ENCODE results near the gene SLC35A4. TPM values are rescaled to one million over a fixed set of nuclear protein-coding genes. Genes with fewer than 3 reads are reported as not detected.
A peak's percentile ranks its signal among the peaks of the same experiment; 100 is the strongest.

Gene SLC35A4
- total RNA-seq, 1 donor from 2014 or later = 20.7 TPM

DNA sequence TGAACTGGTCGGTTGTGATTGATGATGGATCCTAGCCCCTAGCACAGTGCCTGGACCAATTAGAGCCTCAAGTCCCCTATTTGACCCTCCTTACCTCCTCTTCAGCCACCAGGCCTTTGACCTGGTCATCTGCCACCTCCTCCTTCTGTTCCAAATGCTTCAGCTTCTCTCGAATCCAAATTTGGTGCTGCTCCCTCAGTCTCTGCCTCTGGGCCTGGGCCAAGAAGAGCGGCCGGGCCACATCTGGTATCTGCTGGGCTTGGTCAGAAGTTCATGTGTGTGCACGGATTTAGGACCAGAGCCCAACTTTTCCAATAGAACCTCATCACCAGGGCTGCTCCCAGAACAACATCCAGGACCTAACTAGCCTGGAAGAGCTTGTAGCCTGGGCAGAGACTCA, 6.5 kb downstream of the SLC35A4 start:
- no peaks in the 10 kb centered on the region for H4K20me1 ChIP-seq (ENCODE audit: low read depth)
- no peak overlapping the region for H3K27ac ChIP-seq
- no peak for DNase-seq (ENCODE audit: low spot score)
- H2AFZ ChIP-seq (replicated peaks) = no peak overlapping the region
- no peaks in the 10 kb centered on the region for H3F3A ChIP-seq (ENCODE audit: low read depth)
- H3K4me1 ChIP-seq = no peaks in the 10 kb centered on the region
- H3K36me3 ChIP-seq = no peaks in the 10 kb centered on the region
- Mint-ChIP-seq H3K4me1 (peaks cover under 1% of the 10 kb centered on the region), H3K4me3 (no peak overlapping the region), H3K27ac (peak overlapping the region; percentile 87), H3K9me3 (no peaks in the 10 kb centered on the region), H3K27me3 (ENCODE audit: insufficient read depth, low read depth) (peaks cover 6% of the 10 kb centered on the region), H3K36me3 (peaks cover 8% of the 10 kb centered on the region)
- peaks cover 4% of the 10 kb centered on the region for H3K79me2 ChIP-seq (ENCODE audit: low read depth)
- no peaks in the 10 kb centered on the region for H3K27me3 ChIP-seq
- no peaks in the 10 kb centered on the region for H3K9me3 ChIP-seq (ENCODE audit: low read depth)
- no peak overlapping the region for H3K4me2 ChIP-seq
- no peak overlapping the region for H3K9ac ChIP-seq
- no peak overlapping the region for H3K4me3 ChIP-seq
- TF ChIP-seq, protein P1, sequence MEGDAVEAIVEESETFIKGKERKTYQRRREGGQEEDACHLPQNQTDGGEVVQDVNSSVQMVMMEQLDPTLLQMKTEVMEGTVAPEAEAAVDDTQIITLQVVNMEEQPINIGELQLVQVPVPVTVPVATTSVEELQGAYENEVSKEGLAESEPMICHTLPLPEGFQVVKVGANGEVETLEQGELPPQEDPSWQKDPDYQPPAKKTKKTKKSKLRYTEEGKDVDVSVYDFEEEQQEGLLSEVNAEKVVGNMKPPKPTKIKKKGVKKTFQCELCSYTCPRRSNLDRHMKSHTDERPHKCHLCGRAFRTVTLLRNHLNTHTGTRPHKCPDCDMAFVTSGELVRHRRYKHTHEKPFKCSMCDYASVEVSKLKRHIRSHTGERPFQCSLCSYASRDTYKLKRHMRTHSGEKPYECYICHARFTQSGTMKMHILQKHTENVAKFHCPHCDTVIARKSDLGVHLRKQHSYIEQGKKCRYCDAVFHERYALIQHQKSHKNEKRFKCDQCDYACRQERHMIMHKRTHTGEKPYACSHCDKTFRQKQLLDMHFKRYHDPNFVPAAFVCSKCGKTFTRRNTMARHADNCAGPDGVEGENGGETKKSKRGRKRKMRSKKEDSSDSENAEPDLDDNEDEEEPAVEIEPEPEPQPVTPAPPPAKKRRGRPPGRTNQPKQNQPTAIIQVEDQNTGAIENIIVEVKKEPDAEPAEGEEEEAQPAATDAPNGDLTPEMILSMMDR (IDR thresholded peaks at IDR 0.05) = no peak
- TF ChIP-seq EZH2phosphoT487 (IDR thresholded peaks at IDR 0.05) (no peak), EZH2 (IDR thresholded peaks at IDR 0.05) (no peak)

DNA sequence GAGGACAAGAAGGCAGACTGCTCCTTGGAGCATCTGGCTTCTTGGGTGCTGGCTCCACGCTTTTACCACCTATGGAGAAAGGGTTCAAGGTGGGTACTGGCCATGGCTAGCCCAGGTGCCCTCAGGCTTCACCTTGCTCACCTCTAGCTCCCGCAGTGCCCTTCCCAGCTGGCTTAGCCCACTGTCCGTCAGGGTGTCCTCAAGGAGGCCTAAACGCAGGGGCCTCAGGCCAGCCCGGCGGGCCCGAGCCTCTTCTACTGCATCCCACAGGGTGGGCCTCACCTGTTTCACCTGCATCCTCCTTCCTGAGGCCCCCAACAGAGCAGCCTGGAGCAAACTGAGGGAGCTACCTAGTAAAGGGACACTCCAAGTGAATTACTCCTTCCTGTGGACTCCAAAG, 9.1 kb downstream of the SLC35A4 start:
- H3K27ac ChIP-seq = no peak overlapping the region
- no peak for TF ChIP-seq EZH2 (IDR thresholded peaks at IDR 0.05)
- no peak for TF ChIP-seq EZH2phosphoT487 (IDR thresholded peaks at IDR 0.05)
- TF ChIP-seq, protein P1 (IDR thresholded peaks at IDR 0.05) = no peak
- H3K36me3 ChIP-seq = no peaks in the 10 kb centered on the region
- no peak overlapping the region for H3K27ac Mint-ChIP-seq
- peaks cover 4% of the 10 kb centered on the region for H3F3A ChIP-seq (ENCODE audit: low read depth)
- H3K79me2 ChIP-seq (ENCODE audit: low read depth) = no peaks in the 10 kb centered on the region
- H3K4me2 ChIP-seq = no peak overlapping the region
- H4K20me1 ChIP-seq (ENCODE audit: low read depth) = no peaks in the 10 kb centered on the region
- H2AFZ ChIP-seq (replicated peaks) = no peak overlapping the region
- no peak for DNase-seq (ENCODE audit: low spot score)
- no peaks in the 10 kb centered on the region for H3K27me3 ChIP-seq
- H3K9me3 Mint-ChIP-seq = no peaks in the 10 kb centered on the region
- no peak overlapping the region for H3K4me3 Mint-ChIP-seq
- peaks cover 6% of the 10 kb centered on the region for H3K27me3 Mint-ChIP-seq (ENCODE audit: insufficient read depth, low read depth)
- H3K4me3 ChIP-seq = no peak overlapping the region
- H3K36me3 Mint-ChIP-seq = no peaks in the 10 kb centered on the region
- no peaks in the 10 kb centered on the region for H3K4me1 ChIP-seq
- H3K4me1 Mint-ChIP-seq = no peaks in the 10 kb centered on the region
- no peaks in the 10 kb centered on the region for H3K9me3 ChIP-seq (ENCODE audit: low read depth)
- H3K9ac ChIP-seq = no peak overlapping the region

DNA sequence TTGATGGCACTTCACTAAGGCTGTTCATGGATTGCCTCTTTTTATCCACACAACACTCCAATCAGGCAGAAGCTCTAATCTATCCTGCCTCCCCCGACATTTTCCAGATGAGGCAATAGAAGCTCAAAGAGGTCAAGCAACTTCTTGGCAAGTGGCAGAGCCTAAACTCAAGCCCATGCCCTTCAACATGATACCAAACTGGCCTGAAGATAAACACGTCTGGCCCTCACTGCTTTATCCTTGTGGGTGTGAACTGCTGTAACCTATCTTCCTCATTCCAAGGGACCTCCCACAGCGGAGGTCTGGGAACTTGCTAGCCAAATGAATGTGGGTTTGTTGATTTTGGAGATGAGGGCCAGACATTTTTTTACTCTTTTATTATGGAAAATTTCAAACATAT, 9.5 kb downstream of the SLC35A4 start:
- DNase-seq (ENCODE audit: low spot score) = no peak
- Mint-ChIP-seq H3K36me3 (no peaks in the 10 kb centered on the region), H3K27me3 (ENCODE audit: insufficient read depth, low read depth) (peaks cover 6% of the 10 kb centered on the region), H3K4me1 (no peaks in the 10 kb centered on the region), H3K4me3 (no peak overlapping the region), H3K27ac (no peak overlapping the region), H3K9me3 (no peaks in the 10 kb centered on the region)
- Histone ChIP-seq H4K20me1 (ENCODE audit: low read depth) (no peaks in the 10 kb centered on the region), H2AFZ (replicated peaks) (no peak overlapping the region), H3K9me3 (ENCODE audit: low read depth) (no peaks in the 10 kb centered on the region), H3K4me3 (no peak overlapping the region), H3K9ac (no peak overlapping the region), H3K27ac (no peak overlapping the region), H3K4me2 (no peak overlapping the region), H3K36me3 (no peaks in the 10 kb centered on the region), H3K79me2 (ENCODE audit: low read depth) (no peaks in the 10 kb centered on the region), H3K4me1 (no peaks in the 10 kb centered on the region), H3K27me3 (no peaks in the 10 kb centered on the region), H3F3A (ENCODE audit: low read depth) (peaks cover 4% of the 10 kb centered on the region)
- TF ChIP-seq, protein P1 (IDR thresholded peaks at IDR 0.05) = no peak
- TF ChIP-seq EZH2phosphoT487 (IDR thresholded peaks at IDR 0.05) (no peak), EZH2 (IDR thresholded peaks at IDR 0.05) (no peak)

Data from neural progenitor cell (in vitro differentiated cells).